Measurements from ENCODE around the gene FMO2.

FMO2 gene

DNA sequence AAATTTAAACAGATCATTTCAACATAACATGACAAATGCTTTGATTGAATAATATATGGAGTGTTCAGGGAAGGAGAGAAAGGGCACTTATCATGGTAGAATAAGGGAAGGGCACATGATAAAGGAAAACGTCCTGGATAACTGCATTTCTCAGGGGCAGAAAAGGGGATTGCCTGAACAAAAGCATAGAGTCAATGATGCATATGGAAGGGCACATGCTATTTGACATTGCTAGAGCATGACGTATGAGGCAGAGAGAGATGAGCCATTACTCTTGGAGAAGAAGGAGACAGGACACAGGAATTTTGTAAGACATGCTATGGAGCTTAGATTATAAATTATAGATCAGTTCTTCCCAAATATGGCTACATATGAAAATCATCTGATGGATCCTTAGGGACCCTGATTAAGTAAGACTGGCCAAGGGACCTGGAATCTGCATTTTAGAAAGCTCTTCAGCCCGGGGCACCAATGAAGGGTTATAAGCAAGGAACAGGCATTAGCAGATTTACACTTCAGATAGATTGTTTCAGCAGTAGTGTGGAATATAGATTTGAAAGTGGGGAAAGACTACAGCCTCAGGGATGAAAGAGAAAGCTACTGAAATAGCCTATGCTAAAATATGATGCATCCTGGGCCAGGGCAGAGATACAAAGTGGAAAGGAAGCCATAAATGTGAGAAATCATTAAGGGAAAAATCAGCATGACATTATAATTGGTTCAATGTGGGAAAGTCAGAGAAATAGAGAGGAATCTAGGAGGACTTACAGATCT lies 21.3 kb downstream of the FMO2 start:
- DNase-seq (ENCODE audit: low read depth): no peak
- H3K4me3 ChIP-seq (ENCODE audit: low read depth, low read length): no peak overlapping the region
- TF ChIP-seq, protein P1, sequence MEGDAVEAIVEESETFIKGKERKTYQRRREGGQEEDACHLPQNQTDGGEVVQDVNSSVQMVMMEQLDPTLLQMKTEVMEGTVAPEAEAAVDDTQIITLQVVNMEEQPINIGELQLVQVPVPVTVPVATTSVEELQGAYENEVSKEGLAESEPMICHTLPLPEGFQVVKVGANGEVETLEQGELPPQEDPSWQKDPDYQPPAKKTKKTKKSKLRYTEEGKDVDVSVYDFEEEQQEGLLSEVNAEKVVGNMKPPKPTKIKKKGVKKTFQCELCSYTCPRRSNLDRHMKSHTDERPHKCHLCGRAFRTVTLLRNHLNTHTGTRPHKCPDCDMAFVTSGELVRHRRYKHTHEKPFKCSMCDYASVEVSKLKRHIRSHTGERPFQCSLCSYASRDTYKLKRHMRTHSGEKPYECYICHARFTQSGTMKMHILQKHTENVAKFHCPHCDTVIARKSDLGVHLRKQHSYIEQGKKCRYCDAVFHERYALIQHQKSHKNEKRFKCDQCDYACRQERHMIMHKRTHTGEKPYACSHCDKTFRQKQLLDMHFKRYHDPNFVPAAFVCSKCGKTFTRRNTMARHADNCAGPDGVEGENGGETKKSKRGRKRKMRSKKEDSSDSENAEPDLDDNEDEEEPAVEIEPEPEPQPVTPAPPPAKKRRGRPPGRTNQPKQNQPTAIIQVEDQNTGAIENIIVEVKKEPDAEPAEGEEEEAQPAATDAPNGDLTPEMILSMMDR (IDR thresholded peaks at IDR 0.05; ENCODE audit: control insufficient read depth, extremely low read depth, insufficient read depth): no peak

DNA sequence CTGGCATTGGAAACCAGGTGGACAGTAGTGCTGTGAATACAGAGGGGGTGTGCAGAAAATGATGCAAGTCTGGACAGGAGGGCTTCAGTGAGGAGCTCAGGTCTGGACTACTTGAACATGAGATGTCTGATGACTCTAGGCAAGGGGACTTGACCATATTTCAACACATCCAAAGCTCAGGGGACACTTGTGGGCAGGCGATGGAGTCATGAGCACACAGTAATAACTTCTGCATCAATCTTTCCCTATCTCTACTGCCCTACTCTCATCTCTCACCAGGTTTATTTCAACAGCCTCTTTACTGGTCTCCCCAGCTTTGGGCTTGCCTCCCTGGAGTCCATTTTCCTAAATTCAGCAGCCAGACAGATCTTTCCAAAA lies 21.9 kb downstream of the FMO2 start:
- TF ChIP-seq, protein P1 (IDR thresholded peaks at IDR 0.05; ENCODE audit: control insufficient read depth, extremely low read depth, insufficient read depth): no peak
- H3K4me3 ChIP-seq (ENCODE audit: low read depth, low read length): no peak overlapping the region
- DNase-seq (ENCODE audit: low read depth): no peak

DNA sequence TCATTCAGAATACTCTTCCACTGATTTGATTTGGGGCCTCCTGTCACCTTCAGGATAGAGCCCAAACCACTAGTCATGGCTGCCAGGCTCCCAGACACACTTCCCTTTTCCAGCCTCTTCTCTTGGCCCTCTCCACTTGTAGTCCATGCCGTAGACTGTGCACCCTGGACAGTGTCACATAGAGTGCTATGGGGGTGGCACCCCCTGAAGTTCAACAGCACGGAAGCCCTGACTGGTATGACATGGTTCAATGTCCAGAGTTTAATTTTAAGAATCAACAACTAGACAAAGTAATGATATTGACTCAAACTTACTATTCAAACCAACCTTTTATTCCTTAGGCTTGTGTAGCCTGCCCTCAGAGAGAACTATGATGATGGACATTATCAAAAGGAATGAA lies 22.3 kb downstream of the FMO2 start:
- DNase-seq (ENCODE audit: low read depth): no peak
- no peak overlapping the region for H3K4me3 ChIP-seq (ENCODE audit: low read depth, low read length)
- TF ChIP-seq, protein P1 (IDR thresholded peaks at IDR 0.05; ENCODE audit: control insufficient read depth, extremely low read depth, insufficient read depth): no peak

GRCh38 chr1:171210355-171210754 lies 25.3 kb downstream of the FMO2 start:
- H3K4me3 ChIP-seq (ENCODE audit: low read depth, low read length): no peak overlapping the region
- peak; percentile 77 for DNase-seq (ENCODE audit: low read depth)
- TF ChIP-seq, protein P1 (IDR thresholded peaks at IDR 0.05; ENCODE audit: control insufficient read depth, extremely low read depth, insufficient read depth): no peak

- no peak overlapping the region for H3K4me3 ChIP-seq (ENCODE audit: low read depth, low read length)
- TF ChIP-seq, protein P1 (IDR thresholded peaks at IDR 0.05; ENCODE audit: control insufficient read depth, extremely low read depth, insufficient read depth): no peak
- no peak for DNase-seq (ENCODE audit: low read depth)
Observed at GRCh38 chr1:171212607-171213351, 27.7 kb downstream of the FMO2 start.

DNA sequence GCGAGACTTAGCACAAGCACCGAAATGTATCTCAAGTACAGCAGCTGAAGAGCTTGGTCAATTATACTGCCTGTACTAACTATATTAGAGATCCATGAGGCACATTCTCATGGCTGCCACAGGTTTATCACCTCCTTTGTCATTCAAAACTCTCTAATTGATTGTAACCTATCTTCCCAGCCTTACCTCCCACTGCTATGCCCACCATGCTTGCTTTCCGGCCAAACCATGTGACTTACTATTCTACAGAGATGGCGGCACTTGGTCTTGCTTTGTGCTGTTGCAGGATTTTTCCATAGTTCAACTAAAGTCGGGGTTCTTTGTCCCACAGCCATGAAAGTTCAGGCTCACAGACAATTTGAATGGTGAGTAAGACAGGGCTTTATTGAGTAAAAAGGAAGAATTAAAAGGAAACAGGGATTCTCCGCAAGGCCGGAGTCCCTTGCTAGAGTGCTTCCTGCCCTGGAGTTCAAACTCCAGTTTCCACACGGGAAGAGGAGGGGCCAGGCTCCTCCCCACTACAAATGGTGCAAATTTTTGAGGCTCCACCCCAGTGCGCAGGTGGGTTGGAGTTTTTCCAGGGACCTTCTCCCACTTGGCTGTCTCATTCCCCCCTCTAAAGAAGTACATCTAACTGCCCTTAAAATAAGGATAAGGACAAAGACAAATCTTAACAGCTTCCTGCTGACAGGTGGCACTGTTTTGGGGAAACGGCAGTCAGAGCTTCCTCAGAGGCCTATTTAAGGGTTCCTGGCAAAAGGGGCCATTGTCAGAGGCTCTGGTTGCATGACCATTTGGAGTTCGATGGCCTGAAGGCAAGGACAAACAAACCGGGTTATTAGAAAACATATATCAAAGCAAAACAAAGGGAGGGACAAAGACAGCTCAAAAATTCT lies 28.7 kb downstream of the FMO2 start:
- TF ChIP-seq, protein P1 (IDR thresholded peaks at IDR 0.05; ENCODE audit: control insufficient read depth, extremely low read depth, insufficient read depth): no peak
- no peak for DNase-seq (ENCODE audit: low read depth)

More for the DNA sequence above, 28.7 kb downstream of the FMO2 start:
- no peak overlapping the region for H3K4me3 ChIP-seq (ENCODE audit: low read depth, low read length)
